NK-92 treated with Interleukin-12 subunit alpha and Interleukin-12 subunit beta, amount 100 ng/mL, for 24 hours (cell line): Measurements from ENCODE around the gene DLGAP5.

Experiments
- DNase-seq: peaks from one replicate; lab custom pipeline; 2025; lab: John Stamatoyannopoulos, UW

The DLGAP5 gene

DNA sequence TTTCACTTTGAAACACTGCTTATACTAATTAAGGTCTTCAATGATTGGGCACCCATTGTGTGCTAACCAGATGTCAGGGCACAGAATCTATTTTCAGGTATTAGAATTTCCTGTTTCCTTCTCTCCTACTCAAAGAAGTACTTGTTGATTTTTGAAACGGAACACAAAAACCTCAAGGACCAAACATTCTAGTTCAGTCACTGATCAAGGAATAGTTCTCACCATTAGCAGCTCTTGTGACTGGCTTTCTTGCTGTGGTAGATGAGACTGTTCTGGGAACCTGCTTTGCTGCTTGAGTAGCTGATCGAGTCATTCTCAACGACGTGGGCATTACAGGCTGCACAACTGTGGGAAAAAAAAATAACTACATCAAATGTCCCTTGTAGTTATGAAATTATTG is 11.0 kb downstream of the DLGAP5 start:
- DNase-seq: no peak

DNA sequence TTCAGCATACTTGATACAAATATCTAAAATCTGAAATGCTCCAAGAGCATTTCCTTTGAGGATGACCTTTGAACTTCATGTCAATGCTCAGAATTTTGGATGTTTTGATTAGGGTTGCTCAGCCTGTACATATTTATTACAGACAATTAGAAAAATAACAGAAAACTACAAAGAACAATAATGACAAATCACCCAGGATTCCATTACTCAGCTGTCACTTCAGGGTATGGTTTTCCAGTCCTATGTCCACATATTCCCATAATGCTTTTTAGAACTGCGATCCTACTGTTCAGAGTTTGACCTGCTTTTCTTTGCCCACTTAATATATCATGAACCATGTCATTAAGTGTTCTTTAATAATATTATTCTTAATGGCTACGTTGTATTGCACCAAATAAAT is 11.4 kb downstream of the DLGAP5 start:
- DNase-seq: no peak

DNA sequence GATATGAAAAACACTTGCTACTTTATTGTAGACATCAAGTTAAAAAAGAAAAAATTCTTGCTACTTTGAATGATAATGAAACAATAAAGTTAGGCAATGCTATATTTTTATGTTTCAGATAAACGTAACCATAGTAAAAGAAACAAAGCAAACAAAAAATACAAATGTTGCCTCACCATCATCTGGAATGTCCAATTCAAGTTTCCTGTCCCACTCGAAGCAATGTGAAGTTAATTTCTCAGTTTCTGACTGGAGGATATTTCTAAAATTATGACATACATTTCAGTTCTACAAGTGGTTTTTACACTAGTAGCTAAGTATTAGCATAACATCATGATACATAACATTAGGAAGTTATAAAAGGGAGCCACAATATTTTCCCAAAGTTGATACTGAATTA is 20.9 kb downstream of the DLGAP5 start:
- DNase-seq: no peak

DNA sequence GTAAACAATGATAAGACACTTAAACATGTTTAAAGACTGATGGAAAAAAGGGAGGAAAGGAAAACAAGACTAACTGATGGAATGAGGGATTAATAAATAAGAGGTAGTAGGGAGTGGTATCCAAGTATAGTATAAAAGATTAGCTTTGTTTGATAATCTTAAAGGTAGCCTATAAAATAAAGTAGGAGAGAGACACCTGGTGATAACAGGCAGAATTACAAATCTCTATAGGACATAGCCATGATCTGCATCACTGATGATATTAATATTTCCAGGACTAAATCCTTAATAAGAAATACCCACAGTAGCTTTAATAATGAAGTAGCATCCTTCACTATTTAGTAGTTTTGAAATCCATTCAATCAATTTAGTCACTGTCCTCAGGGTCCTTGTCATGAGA is 30.4 kb downstream of the DLGAP5 start:
- DNase-seq: no peak

DNA sequence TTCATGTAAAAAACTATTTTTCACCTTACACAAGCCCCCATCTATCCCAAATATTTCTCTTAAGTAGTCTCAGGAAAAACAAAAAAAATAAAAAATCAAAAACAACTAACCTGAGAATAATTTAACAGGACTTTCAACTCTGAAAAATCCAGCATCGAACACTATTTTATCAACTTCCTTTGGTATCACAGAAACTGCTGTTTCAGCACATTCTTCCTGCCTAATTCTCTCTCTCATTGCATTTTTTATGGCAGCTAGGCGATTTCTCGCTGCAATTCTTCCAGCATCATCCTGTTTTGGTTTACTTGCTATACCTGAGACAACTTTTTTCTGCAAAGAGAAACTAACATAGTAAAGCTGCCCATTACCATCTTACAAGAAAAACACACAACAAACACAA is 33.0 kb downstream of the DLGAP5 start:
- no peak for DNase-seq

DNA sequence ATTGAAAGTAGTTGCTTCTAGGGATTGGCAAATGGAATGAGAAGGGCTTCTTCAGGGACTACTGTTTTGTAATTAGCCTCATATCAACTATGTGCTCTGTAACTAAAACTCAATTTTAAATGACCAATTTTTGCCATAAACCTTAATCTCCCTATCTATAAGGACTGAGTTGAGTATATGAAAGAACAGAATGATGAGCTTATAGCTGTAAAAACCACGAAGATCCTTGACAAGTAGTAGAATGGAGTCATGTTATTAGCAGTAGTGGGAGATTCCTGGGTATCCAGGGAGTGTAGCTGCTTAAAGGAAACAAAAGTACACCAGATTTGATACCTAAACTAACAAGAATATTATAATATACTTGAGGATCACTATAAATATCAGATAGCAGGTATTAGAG is 34.3 kb downstream of the DLGAP5 start:
- DNase-seq: no peak

DNA sequence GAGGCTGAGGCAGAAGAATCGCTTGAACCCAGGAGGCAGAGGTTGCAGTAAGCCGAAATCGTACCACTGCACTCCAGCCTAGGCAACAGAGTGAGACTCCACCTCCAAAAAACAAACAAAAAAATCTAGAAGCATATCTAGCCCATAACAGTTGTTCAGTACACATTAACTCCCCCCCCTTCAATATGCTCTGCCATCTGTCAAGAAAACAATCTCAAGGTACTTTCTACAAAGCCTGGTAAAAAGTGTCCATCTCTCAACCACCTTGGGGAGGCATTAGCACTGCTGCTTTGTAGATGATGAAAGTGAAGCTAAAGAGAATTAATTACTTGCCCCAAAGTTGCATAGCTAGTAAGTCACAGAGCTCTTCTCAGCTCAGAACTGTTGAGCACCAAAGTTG is 37.4 kb downstream of the DLGAP5 start:
- DNase-seq: no peak

DNA sequence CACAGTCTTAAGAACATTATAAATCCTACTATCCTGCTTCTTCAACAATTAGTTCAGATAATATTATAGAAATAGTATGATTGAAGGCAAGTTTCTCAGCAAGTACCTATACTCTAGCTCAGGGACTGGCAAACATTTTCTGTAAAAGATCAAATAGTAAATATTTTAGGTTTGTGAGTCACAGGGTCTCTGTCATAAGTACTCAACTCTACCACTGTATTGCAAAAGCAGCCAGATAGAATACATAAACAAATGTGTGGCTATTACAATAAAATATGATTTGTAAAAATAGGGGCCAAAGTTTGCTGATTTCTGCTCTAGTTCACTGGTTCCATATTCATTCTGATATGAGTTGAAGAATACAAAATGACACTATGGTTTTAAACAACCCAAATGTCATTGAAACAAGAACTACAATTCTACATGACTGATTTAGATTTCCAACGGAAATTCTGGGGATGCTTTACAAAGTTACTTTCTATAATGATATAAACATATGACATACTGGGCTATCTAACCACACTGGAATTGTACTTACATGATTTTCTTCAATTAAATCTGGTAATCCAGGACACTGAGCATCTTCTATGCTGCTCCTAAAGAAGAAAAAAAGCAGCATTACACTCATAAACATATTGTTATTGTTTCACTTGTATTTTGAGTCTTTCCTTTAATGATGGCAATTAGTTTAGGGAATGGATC is 39.2 kb downstream of the DLGAP5 start:
- no peak for DNase-seq

DNA sequence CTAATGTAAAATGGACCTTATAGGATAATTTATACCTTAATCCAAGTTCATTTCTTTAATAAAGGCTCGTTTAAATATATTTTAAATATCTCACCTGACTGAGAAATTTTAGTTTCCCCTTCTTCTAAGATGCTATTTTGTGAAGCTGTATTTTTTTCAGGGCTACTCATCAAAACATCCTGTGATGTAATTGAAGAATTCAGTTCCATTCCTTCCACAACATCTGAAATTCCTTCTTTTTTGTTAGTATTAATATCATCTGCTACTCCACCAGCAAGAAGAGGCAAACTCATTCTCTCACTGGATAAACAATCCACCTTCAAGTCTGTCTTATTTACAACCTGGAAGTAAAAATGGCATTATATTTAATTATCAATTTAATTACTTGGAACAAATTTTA is 39.8 kb downstream of the DLGAP5 start:
- no peak for DNase-seq

DNA sequence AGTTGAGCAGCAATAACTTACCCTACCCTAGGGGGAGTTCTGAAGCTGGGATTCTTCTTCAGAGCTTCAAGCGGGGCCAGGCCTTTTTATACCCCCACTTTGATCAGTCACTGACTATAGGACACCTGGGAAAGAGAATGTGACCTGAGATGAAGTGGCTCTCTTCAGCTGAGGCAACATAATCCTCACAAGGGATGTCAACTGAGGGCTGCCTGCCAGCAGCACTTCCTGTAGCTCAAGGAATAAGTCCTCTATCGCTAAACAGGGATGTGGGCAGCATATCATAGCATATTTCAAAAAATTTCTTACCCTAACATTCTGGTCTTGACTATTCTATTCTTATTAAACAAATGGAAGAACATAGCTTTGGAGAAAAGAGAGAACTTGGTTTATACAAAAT is 45.0 kb downstream of the DLGAP5 start:
- DNase-seq: no peak

DNA sequence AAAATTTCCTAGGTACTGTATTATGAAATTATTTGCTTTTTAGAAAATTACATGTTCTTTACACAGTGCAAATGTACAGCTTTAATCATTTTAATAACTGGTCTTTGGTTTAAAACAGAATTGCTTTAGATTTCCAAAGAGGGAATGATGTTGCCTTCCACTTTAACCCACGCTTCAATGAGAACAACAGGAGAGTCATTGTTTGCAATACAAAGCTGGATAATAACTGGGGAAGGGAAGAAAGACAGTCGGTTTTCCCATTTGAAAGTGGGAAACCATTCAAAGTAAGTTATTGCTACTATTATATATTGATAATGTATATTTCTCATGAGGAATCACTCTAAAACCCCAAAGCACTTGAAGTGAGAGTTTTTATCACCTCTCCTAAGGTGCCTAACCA is 48.9 kb downstream of the DLGAP5 start:
- no peak for DNase-seq

DNA sequence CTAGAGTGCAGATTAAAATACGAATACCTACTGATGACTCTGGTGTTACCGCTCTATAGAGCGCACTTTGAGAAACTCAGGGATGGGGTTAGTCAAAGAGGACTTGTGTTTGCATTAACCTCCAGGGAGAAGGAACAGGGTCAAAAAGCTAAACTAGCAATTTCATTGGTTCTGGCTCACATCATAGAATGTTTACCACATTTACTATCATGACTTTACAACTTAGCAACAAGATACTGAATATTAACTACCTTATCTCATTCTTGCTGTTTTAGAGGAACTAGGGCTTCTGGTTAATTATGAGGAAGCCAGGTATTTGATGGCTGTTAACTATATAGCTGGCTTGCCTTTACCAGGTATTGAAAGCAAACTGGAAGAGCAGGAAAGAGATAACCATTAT is 49.6 kb downstream of the DLGAP5 start:
- DNase-seq: no peak

DNA sequence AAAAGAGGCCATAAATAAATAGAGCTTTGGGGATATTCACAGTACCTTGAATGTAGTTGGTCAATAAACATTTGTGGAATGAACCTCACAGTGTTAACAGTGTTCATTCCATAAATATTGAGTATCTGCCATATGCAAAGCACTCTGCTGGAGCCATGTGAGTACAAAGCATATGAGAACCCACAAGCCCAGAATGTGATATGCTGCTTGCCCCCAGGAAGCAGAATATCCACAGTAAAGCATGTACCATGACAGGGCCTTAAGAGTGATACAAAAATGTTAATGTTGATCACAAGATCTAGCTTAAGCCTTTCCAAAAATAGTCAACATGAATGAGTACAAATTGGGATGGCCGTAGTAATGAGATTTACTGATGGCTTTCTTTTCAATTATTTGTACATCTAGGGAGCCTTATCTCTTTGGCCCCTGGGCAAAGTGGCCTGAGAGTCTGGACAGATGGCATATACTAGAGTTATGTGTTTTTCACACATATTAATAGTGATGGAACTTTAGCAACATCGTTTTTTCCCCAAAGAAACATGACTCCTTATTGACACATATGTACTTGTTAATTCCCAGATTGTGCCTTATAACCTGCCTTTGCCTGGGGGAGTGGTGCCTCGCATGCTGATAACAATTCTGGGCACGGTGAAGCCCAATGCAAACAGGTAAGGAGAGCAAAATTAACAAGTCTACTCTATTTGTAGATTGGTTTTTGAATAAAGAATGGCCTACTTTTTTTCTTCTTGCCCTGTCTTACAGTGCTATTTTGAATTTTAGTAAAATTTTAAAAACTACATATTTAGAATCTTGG is 51.5 kb downstream of the DLGAP5 start:
- no peak for DNase-seq

DNA sequence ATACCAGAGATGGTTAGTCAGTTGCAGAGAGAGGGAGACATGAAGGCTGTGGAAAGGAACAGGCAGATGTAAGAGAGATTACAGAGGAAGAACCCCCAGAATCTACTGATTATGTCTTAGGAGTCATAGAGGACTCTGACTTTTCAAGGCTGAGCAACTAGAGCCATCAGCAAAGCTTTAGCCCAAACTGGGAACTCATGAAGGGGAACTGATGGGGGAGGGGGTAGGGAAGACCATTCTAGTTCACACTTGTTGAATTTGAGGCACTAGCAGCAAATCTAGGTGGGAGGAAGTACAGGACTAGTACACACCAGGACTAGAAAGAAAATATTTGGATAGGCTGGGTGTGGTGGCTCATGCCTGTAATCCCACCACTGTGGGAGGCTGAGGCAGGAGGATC is 52.2 kb downstream of the DLGAP5 start:
- DNase-seq: no peak

DNA sequence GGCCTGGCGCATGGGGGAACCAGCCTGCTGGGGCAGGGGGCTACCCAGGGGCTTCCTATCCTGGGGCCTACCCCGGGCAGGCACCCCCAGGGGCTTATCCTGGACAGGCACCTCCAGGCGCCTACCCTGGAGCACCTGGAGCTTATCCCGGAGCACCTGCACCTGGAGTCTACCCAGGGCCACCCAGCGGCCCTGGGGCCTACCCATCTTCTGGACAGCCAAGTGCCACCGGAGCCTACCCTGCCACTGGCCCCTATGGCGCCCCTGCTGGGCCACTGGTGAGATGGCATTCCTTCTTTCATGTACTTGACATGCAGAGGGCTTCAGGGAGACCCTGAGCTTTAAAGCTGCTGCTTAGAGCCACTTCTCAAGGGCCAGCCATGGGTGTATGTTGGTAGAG is 53.3 kb downstream of the DLGAP5 start:
- DNase-seq: no peak

DNA sequence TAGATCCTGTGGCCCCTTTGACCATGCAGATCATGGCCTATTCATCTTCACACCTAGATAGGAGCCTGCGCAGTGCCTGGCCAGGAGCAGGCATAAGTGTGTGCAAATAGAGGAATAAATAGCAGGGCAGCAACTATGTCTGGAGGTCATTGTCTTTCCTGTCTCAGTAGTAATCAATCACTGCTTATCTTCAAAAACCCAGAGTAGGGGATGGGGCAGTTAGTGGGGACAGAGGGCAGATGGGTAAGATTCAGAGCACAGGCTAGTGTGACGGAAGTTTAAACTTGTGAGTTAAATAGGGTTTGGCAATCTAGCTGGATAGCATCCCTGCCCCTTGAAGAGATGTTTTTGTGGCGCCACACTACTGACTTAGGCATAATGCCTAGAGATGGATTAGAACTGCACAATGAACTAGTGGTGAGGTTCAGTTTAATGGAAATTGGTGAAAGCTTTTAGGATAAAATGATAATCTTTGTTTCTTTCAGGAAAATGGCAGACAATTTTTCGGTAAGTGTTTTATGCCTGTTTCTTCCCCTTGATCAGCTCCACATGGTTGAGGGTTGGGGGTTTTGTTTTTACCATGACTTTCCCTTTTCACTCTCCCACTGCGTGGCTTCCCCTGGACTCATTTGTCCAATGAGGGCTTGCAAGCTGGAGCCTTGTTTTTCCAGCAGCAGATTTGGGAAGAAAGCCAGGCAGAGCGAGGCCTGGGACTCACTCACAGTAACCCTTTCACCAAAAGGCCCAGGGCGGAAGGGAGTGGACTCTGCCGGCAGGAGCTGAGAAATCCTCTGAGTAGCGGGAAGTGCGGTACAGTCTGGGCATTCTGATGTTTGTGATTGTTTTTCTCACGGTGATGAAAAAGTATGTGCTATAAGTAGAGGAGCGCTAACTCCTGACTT is 54.2 kb downstream of the DLGAP5 start:
- no peak for DNase-seq

DNA sequence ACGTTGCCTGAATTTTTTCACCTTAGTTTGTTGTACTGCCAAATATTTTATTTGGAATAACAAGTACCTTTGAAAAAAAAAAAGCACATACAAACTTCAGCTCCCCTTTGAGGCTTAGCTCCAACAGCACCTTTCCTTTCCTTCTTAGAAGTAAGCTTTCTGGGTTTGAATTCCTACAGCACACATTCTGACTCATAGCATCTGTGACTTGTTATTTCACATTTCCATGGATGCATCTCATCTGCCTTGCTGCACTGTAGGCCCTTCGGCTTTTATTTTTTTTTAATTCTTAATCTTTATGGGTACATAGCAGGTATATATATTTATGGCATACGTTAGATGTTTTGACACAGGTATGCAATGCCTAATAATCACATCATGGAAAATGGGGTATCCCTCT is 55.1 kb downstream of the DLGAP5 start:
- no peak for DNase-seq

DNA sequence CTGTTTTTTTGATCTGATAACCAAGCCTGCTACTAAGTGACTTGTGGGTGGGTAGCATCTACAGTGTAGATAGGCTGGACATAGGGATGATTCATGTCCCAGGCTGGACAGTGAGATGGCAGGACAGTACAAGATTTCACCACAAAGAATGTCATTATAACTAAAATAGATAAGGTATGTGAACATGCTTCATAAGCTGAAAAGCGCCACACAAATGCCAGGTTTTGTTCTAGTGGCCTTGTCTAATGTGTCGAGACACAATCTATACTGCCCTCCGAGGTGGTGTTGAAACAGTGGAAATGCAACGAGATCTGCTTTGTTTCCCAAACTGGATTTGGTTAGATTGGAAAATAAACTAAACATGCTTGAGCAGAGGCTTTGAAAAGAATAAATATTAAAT is 58.0 kb downstream of the DLGAP5 start:
- DNase-seq: no peak

DNA sequence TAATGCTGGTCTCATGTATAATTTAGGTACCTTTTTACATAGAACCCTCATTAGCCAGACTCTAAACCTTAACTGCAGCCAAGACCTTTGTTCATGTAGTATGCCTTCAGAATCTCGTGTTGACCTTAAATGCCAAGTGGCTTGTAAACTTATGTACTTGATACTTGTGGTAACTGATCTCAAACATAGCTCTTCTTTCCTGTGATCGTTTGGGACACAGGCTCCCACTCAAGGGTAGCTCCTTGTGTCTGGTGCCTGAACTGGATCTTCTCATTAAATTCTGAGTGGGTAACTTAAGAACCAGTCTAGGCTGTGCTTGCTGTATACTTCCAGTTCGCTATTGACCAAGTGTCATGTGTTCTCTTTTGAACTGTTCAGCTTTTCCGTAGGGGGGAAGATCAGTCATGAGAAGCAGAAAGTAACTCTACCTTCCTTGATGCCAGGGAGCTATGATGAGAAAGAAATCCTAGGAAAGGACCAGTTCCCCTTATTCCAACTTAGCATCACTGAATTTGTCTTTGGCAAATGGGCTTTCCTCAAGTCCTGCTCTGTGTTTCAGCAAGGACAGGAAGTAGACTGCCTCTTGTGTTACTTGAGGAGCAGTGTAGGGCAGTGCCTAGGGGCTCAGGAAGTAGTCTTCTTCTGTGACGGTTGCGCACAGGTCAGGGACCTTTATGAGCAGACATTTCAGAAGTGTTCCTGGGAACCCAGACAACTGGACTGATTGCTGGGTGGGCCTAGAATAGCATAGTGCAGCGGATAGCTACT is 59.8 kb downstream of the DLGAP5 start:
- DNase-seq: no peak

DNA sequence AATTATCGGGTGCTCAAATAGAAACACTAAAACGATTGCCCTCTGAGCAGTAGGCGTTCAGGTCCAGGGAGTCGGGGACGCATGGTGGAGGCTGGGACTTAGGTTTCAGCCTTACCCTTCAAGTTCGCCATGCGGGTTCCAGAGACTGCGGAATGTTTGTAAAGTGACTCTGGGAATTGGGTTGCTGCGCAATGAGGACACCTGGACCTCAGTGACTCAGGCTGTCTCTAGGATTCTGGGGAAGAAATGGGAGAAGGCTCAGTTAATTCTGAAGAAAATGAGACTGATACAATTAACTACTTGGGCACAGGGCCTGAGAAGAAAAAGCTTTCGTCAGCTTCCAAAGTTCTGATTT is 61.2 kb downstream of the DLGAP5 start:
- no peak for DNase-seq

DNA sequence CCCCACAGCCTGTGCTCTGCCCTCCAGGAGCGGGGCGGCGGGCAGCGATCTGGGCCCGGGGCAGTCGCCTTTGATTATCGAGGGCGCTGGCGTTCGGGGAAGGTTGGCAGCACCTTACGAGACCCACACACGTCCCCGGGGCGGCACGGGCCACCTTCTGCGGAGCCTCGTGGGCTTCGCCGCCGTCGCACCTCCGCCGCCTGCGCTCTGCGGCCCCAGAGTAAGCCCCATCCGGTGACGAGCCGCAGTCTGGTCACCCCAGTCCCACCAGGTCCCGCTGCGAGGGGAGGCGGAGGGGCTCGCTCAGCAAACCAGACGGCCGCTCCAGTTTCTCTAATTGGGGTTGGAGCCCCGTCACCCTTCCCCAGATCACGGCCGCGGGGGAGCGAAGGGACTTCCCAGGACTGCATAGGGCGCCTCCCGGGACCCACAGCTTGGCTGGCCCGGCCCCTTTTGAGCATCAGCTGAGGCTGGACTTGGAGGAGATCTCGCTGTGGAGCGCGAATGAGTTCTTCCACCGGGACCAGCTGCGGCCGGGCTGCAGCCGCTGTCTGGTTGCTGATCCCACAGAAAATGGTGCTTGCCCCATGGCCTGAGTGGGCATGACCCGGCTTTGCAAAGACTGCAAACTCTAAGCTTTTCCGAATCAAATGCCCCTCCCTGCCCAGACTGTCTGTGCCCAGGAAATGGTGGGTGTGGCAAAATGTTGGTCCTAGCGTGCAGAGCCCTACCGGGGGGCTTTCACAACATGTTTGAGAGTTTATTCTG is 61.8 kb downstream of the DLGAP5 start:
- peak; percentile 46 for DNase-seq
